T47D (cell line): ENCODE measurements around the gene OR10J1.
"Not testable (repeated sequence)": the region's sequence is repeated elsewhere in the genome, so short reads cannot be mapped to it uniquely, and the experiment has no call there.

ENCODE experiments used
- DNase-seq, 2 experiments: peaks; one replicate each; pipeline versions ENCODE4 v3.0.0 to v3.0.0-alpha.2; 2011 to 2012; ENCODE audit warnings: low read depth in 1 of 2, low spot score in 1 of 2
- JUND ChIP-seq: IDR thresholded peaks from 2 replicates; pipeline ENCODE4 v1.6.1; 2012; ENCODE audit warnings: low read depth
- in situ Hi-C: cut with HindIII; loops from 2 replicates; pipeline ENCODE4 v1.10.0; 2016; ENCODE audit warnings: low sequenced_read_pairs, low pct_unique_long_range_greater_than_20kb

Gene OR10J1

GRCh38 chr1:159448181-159448580, 8.7 kb downstream of the OR10J1 start:
- in situ Hi-C loops, result no loop called here
- no peak for DNase-seq
- TF ChIP-seq JUND, result no peak

GRCh38 chr1:159449605-159450004, 10.1 kb downstream of the OR10J1 start:
- in situ Hi-C loops, DNase-seq: not testable (repeated sequence)

GRCh38 chr1:159459551-159459950, 20.0 kb downstream of the OR10J1 start:
- in situ Hi-C loops, result no loop called here

GRCh38 chr1:159465191-159465603, 25.7 kb downstream of the OR10J1 start:
- in situ Hi-C loops, result no loop called here

More at GRCh38 chr1:159459551-159459950, 20.0 kb downstream of the OR10J1 start:
- no peak for DNase-seq
- TF ChIP-seq JUND, result no peak

GRCh38 chr1:159468321-159468720, 28.8 kb downstream of the OR10J1 start:
- in situ Hi-C loops, result no loop called here
- TF ChIP-seq JUND, result no peak
- DNase-seq, result no peak

More at GRCh38 chr1:159465191-159465603, 25.7 kb downstream of the OR10J1 start:
- peak in 1 of 2 experiments; percentile 7 for DNase-seq
- no peak for TF ChIP-seq JUND

GRCh38 chr1:159469921-159470533, 30.5 kb downstream of the OR10J1 start:
- in situ Hi-C loops, result no loop called here
- no peak for DNase-seq
- TF ChIP-seq JUND, result no peak

GRCh38 chr1:159473335-159473734, 33.8 kb downstream of the OR10J1 start:
- in situ Hi-C loops, result no loop called here
- no peak for DNase-seq

GRCh38 chr1:159474926-159475325, 35.4 kb downstream of the OR10J1 start:
- DNase-seq, result no peak
- in situ Hi-C loops, result no loop called here
- no peak for TF ChIP-seq JUND

More at GRCh38 chr1:159473335-159473734, 33.8 kb downstream of the OR10J1 start:
- TF ChIP-seq JUND, result no peak

- no peak for TF ChIP-seq JUND
- in situ Hi-C loops, result no loop called here
- no peak for DNase-seq
These were observed 44.0 kb downstream of the OR10J1 start for GRCh38 chr1:159483501-159483900.
